ACC112 (cell line): Measurements from ENCODE around the gene NTM.

Experiments used
- H2AFZ ChIP-seq: fragments of 200-600 bp; sonication (generic); one replicate; pipeline ENCODE4 v1.6.0; 2017; ENCODE audit warnings: antibody characterized with exemption, low read length; ENCODE audit not compliant: unreplicated experiment
- H3K27ac ChIP-seq: fragments of 200-600 bp; sonication (generic); 2 replicates; pipeline ENCODE4 v1.5.1; 2014; ENCODE audit warnings: low read depth, mild to moderate bottlenecking, antibody characterized with exemption, low read length, moderate library complexity
- H3K27me3 ChIP-seq: fragments of 200-600 bp; sonication (generic); 2 replicates; pipeline ENCODE4 v1.6.1; 2014; ENCODE audit warnings: mild to moderate bottlenecking, antibody characterized with exemption, low read length, moderate library complexity, mixed read lengths; ENCODE audit not compliant: insufficient read depth
- H3K36me3 ChIP-seq: fragments of 200-600 bp; sonication (generic); 2 replicates; pipeline ENCODE4 v1.6.1; 2016; ENCODE audit warnings: mild to moderate bottlenecking, antibody characterized with exemption, low read length, moderate library complexity, mixed read lengths; ENCODE audit not compliant: insufficient read depth
- H3K4me1 ChIP-seq: fragments of 200-600 bp; sonication (generic); one replicate; pipeline ENCODE4 v1.6.1; 2016; ENCODE audit warnings: low read length, mixed read lengths; ENCODE audit not compliant: insufficient read depth, unreplicated experiment, control insufficient read depth
- H3K4me3 ChIP-seq: fragments of 200-600 bp; sonication (generic); 2 replicates; pipeline ENCODE4 v1.5.1; 2014; ENCODE audit warnings: mild to moderate bottlenecking, low read depth, low read length
- H3K79me2 ChIP-seq: fragments of 200-600 bp; sonication (generic); one replicate; pipeline ENCODE4 v1.6.0; 2016; ENCODE audit warnings: low read length; ENCODE audit not compliant: control insufficient read depth, unreplicated experiment, insufficient read depth

Gene NTM

GRCh38 chr11:132253469-132254264, 883.3 kb downstream of the NTM start:
- H2AFZ ChIP-seq, result no peak overlapping the region
- H3K27ac ChIP-seq, result no peak overlapping the region

GRCh38 chr11:132254906-132255305, 884.5 kb downstream of the NTM start:
- Histone ChIP-seq H3K4me1 (no peaks in the 10 kb centered on the region), H3K79me2 (no peaks in the 10 kb centered on the region), H2AFZ (no peak overlapping the region), H3K27ac (no peak overlapping the region), H3K4me3 (no peak overlapping the region), H3K36me3 (no peaks in the 10 kb centered on the region), H3K27me3 (no peaks in the 10 kb centered on the region)

More at GRCh38 chr11:132253469-132254264, 883.3 kb downstream of the NTM start:
- H3K79me2 ChIP-seq, result no peaks in the 10 kb centered on the region
- H3K27me3 ChIP-seq, result no peaks in the 10 kb centered on the region
- no peak overlapping the region for H3K4me3 ChIP-seq
- no peaks in the 10 kb centered on the region for H3K4me1 ChIP-seq
- no peaks in the 10 kb centered on the region for H3K36me3 ChIP-seq

GRCh38 chr11:132256528-132257279, 886.3 kb downstream of the NTM start:
- no peaks in the 10 kb centered on the region for H3K4me1 ChIP-seq
- H2AFZ ChIP-seq, result no peak overlapping the region
- H3K27me3 ChIP-seq, result no peaks in the 10 kb centered on the region
- H3K79me2 ChIP-seq, result no peaks in the 10 kb centered on the region
- H3K4me3 ChIP-seq, result no peak overlapping the region
- H3K27ac ChIP-seq, result no peak overlapping the region
- no peaks in the 10 kb centered on the region for H3K36me3 ChIP-seq

GRCh38 chr11:132257871-132258270, 887.5 kb downstream of the NTM start:
- Histone ChIP-seq H3K27ac (no peak overlapping the region), H3K27me3 (no peaks in the 10 kb centered on the region), H3K4me3 (no peak overlapping the region), H2AFZ (no peak overlapping the region), H3K36me3 (no peaks in the 10 kb centered on the region), H3K79me2 (no peaks in the 10 kb centered on the region), H3K4me1 (no peaks in the 10 kb centered on the region)

- no peaks in the 10 kb centered on the region for H3K79me2 ChIP-seq
- H3K4me3 ChIP-seq, result no peak overlapping the region
- H2AFZ ChIP-seq, result no peak overlapping the region
- H3K27me3 ChIP-seq, result no peaks in the 10 kb centered on the region
- H3K36me3 ChIP-seq, result no peaks in the 10 kb centered on the region
- H3K27ac ChIP-seq, result no peak overlapping the region
- H3K4me1 ChIP-seq, result no peaks in the 10 kb centered on the region
These were observed 888.5 kb downstream of the NTM start for GRCh38 chr11:132258875-132259274.

GRCh38 chr11:132260636-132261035, 890.2 kb downstream of the NTM start:
- Histone ChIP-seq H2AFZ (no peak overlapping the region), H3K27me3 (no peaks in the 10 kb centered on the region), H3K36me3 (no peaks in the 10 kb centered on the region), H3K4me1 (no peaks in the 10 kb centered on the region), H3K79me2 (no peaks in the 10 kb centered on the region), H3K4me3 (no peak overlapping the region), H3K27ac (no peak overlapping the region)

- no peaks in the 10 kb centered on the region for H3K27me3 ChIP-seq
- no peak overlapping the region for H3K27ac ChIP-seq
- H3K36me3 ChIP-seq, result no peaks in the 10 kb centered on the region
- no peak overlapping the region for H2AFZ ChIP-seq
- no peaks in the 10 kb centered on the region for H3K79me2 ChIP-seq
- H3K4me1 ChIP-seq, result no peaks in the 10 kb centered on the region
- H3K4me3 ChIP-seq, result no peak overlapping the region
These were observed 892.8 kb downstream of the NTM start for GRCh38 chr11:132263241-132263640.

GRCh38 chr11:132263875-132264274, 893.5 kb downstream of the NTM start:
- Histone ChIP-seq H3K79me2 (no peaks in the 10 kb centered on the region), H3K36me3 (no peaks in the 10 kb centered on the region), H3K4me1 (no peaks in the 10 kb centered on the region), H3K27me3 (no peaks in the 10 kb centered on the region), H3K4me3 (no peak overlapping the region), H2AFZ (no peak overlapping the region), H3K27ac (no peak overlapping the region)

- H2AFZ ChIP-seq, result no peak overlapping the region
- no peaks in the 10 kb centered on the region for H3K4me1 ChIP-seq
- no peaks in the 10 kb centered on the region for H3K79me2 ChIP-seq
- H3K27ac ChIP-seq, result no peak overlapping the region
- no peaks in the 10 kb centered on the region for H3K27me3 ChIP-seq
- H3K4me3 ChIP-seq, result no peak overlapping the region
- no peaks in the 10 kb centered on the region for H3K36me3 ChIP-seq
These were observed 894.2 kb downstream of the NTM start for GRCh38 chr11:132264616-132265015.

GRCh38 chr11:132278801-132279574, 908.6 kb downstream of the NTM start:
- Histone ChIP-seq H3K79me2 (no peaks in the 10 kb centered on the region), H3K4me3 (no peak overlapping the region), H3K27me3 (no peaks in the 10 kb centered on the region), H3K27ac (no peak overlapping the region), H2AFZ (no peak overlapping the region), H3K36me3 (no peaks in the 10 kb centered on the region), H3K4me1 (no peaks in the 10 kb centered on the region)
